SJCRH30 (cell line): ENCODE results near the gene NKAIN4. TPM values are rescaled to one million over a fixed set of nuclear protein-coding genes. Genes with fewer than 3 reads are reported as not detected.

ENCODE experiments used
- DNase-seq, 2 experiments: peaks; one replicate each; pipeline ENCODE4 v3.0.0-alpha.2; 2015 to 2020
- H3K27ac ChIP-seq: fragments of 250-450 bp; sonication (Bioruptor Pico); 2 replicates; pipeline ENCODE4 v1.5.1; 2020; ENCODE audit warnings: mild to moderate bottlenecking, moderate library complexity
- H3K27me3 ChIP-seq: fragments of 250-450 bp; sonication (Bioruptor Pico); 2 replicates; pipeline ENCODE4 v1.5.1; 2020; ENCODE audit warnings: mild to moderate bottlenecking, moderate library complexity
- H3K36me3 ChIP-seq: fragments of 250-450 bp; sonication (Bioruptor Pico); 2 replicates; pipeline ENCODE4 v1.5.1; 2020; ENCODE audit warnings: mild to moderate bottlenecking, moderate library complexity
- H3K4me1 ChIP-seq: fragments of 250-450 bp; sonication (Bioruptor Pico); 2 replicates; pipeline ENCODE4 v1.5.1; 2020; ENCODE audit warnings: mild to moderate bottlenecking, moderate library complexity
- H3K4me3 ChIP-seq: fragments of 250-450 bp; sonication (Bioruptor Pico); 2 replicates; pipeline ENCODE4 v1.5.1; 2020; ENCODE audit warnings: mild to moderate bottlenecking, moderate library complexity
- H3K9me3 ChIP-seq: fragments of 250-450 bp; sonication (Bioruptor Pico); replicated peaks from 2 replicates; pipeline ENCODE4 v1.5.1; 2020; ENCODE audit warnings: mild to moderate bottlenecking, moderate library complexity
- total RNA-seq: library from RNA; depleted of rRNA; stranded (reverse); fragments of >200 nt; shearing (Covaris generic); gene quantifications from 2 replicates; pipeline ENCODE4 v1.2.3, GENCODE V29; 2014; rRNA removed

The NKAIN4 gene
- total RNA-seq, 1 experiment from 2014 or later = 15.5 TPM

GRCh38 chr20:63204362-63204761 is 49.9 kb downstream of the NKAIN4 start:
- no peaks in the 10 kb centered on the region for H3K27me3 ChIP-seq
- H3K27ac ChIP-seq = no peak overlapping the region
- H3K4me3 ChIP-seq = no peak overlapping the region
- DNase-seq = no peak
- H3K9me3 ChIP-seq = no peaks in the 10 kb centered on the region
- no peaks in the 10 kb centered on the region for H3K4me1 ChIP-seq
- H3K36me3 ChIP-seq = peaks cover 99% of the 10 kb centered on the region

GRCh38 chr20:63202811-63203526 is 51.3 kb downstream of the NKAIN4 start:
- DNase-seq = no peak
- Histone ChIP-seq H3K4me1 (peaks cover 3% of the 10 kb centered on the region), H3K36me3 (peaks cover 98% of the 10 kb centered on the region), H3K27me3 (no peaks in the 10 kb centered on the region), H3K9me3 (no peaks in the 10 kb centered on the region), H3K4me3 (no peak overlapping the region), H3K27ac (no peak overlapping the region)

- Histone ChIP-seq H3K9me3 (no peaks in the 10 kb centered on the region), H3K36me3 (peaks cover 95% of the 10 kb centered on the region), H3K27me3 (no peaks in the 10 kb centered on the region), H3K4me1 (peaks cover 10% of the 10 kb centered on the region), H3K27ac (no peak overlapping the region), H3K4me3 (no peak overlapping the region)
- no peak for DNase-seq
These were observed 52.2 kb downstream of the NKAIN4 start for GRCh38 chr20:63202021-63202420.

DNA sequence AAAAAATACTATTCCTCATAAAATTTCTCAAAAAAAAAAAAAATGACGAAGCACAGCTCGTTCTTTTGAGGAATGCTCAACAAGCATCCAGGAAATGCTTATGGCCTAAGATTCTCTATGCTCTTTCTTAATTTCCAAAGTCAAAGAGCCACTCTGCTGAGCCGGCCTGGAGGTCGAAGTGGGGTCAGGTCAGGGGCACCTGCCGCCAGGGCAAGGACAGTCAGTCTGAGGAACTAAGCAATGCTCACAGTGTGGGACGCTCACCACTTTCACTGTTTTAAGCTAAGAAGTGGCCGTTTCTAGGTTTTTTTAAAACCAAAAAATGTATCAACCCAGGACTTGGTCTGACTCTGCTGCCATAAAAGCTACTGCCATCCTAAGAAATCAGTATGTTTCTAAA is 55.7 kb downstream of the NKAIN4 start:
- no peak for DNase-seq
- H3K27me3 ChIP-seq = no peaks in the 10 kb centered on the region
- no peak overlapping the region for H3K27ac ChIP-seq
- H3K36me3 ChIP-seq = peaks cover 81% of the 10 kb centered on the region
- H3K9me3 ChIP-seq = no peaks in the 10 kb centered on the region
- H3K4me1 ChIP-seq = peaks cover 11% of the 10 kb centered on the region
- H3K4me3 ChIP-seq = no peak overlapping the region

GRCh38 chr20:63196768-63197470 is 57.3 kb downstream of the NKAIN4 start:
- peak in 1 of 2 experiments; percentile 61 for DNase-seq
- Histone ChIP-seq H3K36me3 (peaks cover 64% of the 10 kb centered on the region), H3K4me3 (no peak overlapping the region), H3K27me3 (no peaks in the 10 kb centered on the region), H3K9me3 (no peaks in the 10 kb centered on the region), H3K4me1 (peaks cover 11% of the 10 kb centered on the region), H3K27ac (no peak overlapping the region)

GRCh38 chr20:63194797-63195173 is 59.5 kb downstream of the NKAIN4 start:
- Histone ChIP-seq H3K36me3 (peaks cover 44% of the 10 kb centered on the region), H3K9me3 (no peaks in the 10 kb centered on the region)

GRCh38 chr20:63194007-63194796 is 60.1 kb downstream of the NKAIN4 start:
- no peak for DNase-seq
- H3K4me1 ChIP-seq = peaks cover 11% of the 10 kb centered on the region
- H3K9me3 ChIP-seq = no peaks in the 10 kb centered on the region
- no peaks in the 10 kb centered on the region for H3K27me3 ChIP-seq
- H3K27ac ChIP-seq = no peak overlapping the region
- H3K4me3 ChIP-seq = no peak overlapping the region
- H3K36me3 ChIP-seq = peaks cover 39% of the 10 kb centered on the region

More at GRCh38 chr20:63194797-63195173, 59.5 kb downstream of the NKAIN4 start:
- H3K27ac ChIP-seq = no peak overlapping the region
- peaks cover 11% of the 10 kb centered on the region for H3K4me1 ChIP-seq
- no peaks in the 10 kb centered on the region for H3K27me3 ChIP-seq
- no peak overlapping the region for H3K4me3 ChIP-seq
- no peak for DNase-seq

- Histone ChIP-seq H3K27ac (no peak overlapping the region), H3K4me3 (no peak overlapping the region)
- DNase-seq = no peak
These were observed 61.5 kb downstream of the NKAIN4 start for GRCh38 chr20:63192721-63193120.

DNA sequence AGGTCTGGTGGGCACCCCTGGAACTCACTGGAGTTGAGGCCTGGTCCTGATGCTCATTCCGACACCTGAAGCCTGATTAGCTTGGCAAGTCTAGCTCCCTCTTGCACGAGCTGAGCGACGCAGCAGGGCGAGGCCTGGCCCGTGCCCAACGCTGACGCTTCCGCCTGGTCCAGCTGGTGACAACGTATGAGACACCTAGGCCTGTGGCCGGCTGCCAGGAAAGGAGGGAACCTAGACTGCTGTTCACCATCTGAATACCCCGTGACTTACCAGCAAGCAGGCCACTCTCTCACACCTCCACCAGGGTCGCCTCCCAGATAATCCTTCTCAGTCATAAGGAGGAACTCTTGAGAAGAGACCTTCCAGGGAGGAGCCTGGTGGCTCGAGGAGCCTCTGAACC is 62.9 kb downstream of the NKAIN4 start:
- Histone ChIP-seq H3K4me1 (no peaks in the 10 kb centered on the region), H3K36me3 (peaks cover 18% of the 10 kb centered on the region), H3K4me3 (no peak overlapping the region), H3K27ac (no peak overlapping the region), H3K9me3 (no peaks in the 10 kb centered on the region), H3K27me3 (no peaks in the 10 kb centered on the region)
- peak in 1 of 2 experiments; percentile 37 for DNase-seq

More at GRCh38 chr20:63192721-63193120, 61.5 kb downstream of the NKAIN4 start:
- H3K36me3 ChIP-seq = peaks cover 24% of the 10 kb centered on the region
- no peaks in the 10 kb centered on the region for H3K27me3 ChIP-seq
- peaks cover 8% of the 10 kb centered on the region for H3K4me1 ChIP-seq
- no peaks in the 10 kb centered on the region for H3K9me3 ChIP-seq

DNA sequence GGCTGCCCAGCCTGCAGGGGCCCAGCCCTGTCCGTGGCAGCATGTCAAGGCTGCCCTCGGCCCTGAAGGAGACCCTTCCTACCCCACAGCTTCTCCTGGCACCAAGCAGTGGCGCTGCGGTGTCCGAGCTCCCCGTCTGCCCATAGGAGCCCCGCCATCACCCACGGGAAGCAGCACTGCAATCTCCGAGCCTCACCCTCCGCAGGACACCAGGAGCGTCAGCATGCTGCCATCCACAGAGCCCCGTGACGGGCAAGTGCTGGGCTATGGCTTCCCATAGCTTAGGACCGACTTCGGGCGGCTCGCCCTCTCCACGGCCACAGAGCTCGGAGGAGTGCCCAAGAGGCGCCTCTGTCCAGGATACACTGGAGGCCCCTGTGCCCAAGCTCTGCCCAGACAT is 63.4 kb downstream of the NKAIN4 start:
- DNase-seq = no peak
- H3K27ac ChIP-seq = no peak overlapping the region
- H3K36me3 ChIP-seq = peaks cover 12% of the 10 kb centered on the region
- no peaks in the 10 kb centered on the region for H3K27me3 ChIP-seq
- no peaks in the 10 kb centered on the region for H3K4me1 ChIP-seq
- no peaks in the 10 kb centered on the region for H3K9me3 ChIP-seq
- H3K4me3 ChIP-seq = no peak overlapping the region

Other genes with a start within 250 kb of the NKAIN4 start
- gene BHLHE23, start 247.5 kb downstream of the NKAIN4 start, total RNA-seq = not detected in 2 replicates
- gene YTHDF1, start 38.3 kb downstream of the NKAIN4 start, total RNA-seq = 83.2 and 84.4 TPM in 2 replicates
- 0.10 TPM in 1 of 2 replicates, not detected in the other for gene BIRC7, start 18.6 kb downstream of the NKAIN4 start, total RNA-seq
- 72.5 and 96.8 TPM in 2 replicates for gene ARFGAP1, start 18.4 kb upstream of the NKAIN4 start, total RNA-seq
- gene COL20A1, start 38.7 kb upstream of the NKAIN4 start, total RNA-seq = 0.18 TPM in 1 of 2 replicates, not detected in the other
- gene CHRNA4, start 106.9 kb upstream of the NKAIN4 start, total RNA-seq = 0.06 TPM in 1 of 2 replicates, not detected in the other
- gene KCNQ2, start 218.2 kb upstream of the NKAIN4 start, total RNA-seq = not detected in 2 replicates
- gene EEF1A2, start 244.6 kb upstream of the NKAIN4 start, total RNA-seq = 0.76 and 1.4 TPM in 2 replicates